Effector memory CD8-positive, alpha-beta T cell (primary cell): ENCODE results near the gene CAVIN1.
"Not testable (repeated sequence)": the region's sequence is repeated elsewhere in the genome, so short reads cannot be mapped to it uniquely, and the experiment has no call there.

Experiments
- ATAC-seq: fragments of 150-1000 bp; cut with Tn5 transposase; replicated peaks from 2 replicates; pipeline ENCODE4 v1.10.0; 2021; ENCODE audit warnings: mild to moderate bottlenecking, moderate library complexity
- DNase-seq, 3 experiments: peaks; one replicate each; pipeline ENCODE4 v3.0.0; 2021
- H3K27ac Mint-ChIP-seq, 2 donors: one replicate each; pipeline ENCODE4 v1.8.0; 2022; ENCODE audit warnings: mild to moderate bottlenecking in 2 of 2, mixed read lengths in 2 of 2, moderate library complexity in 2 of 2
- H3K27me3 Mint-ChIP-seq, 2 donors: one replicate each; pipeline ENCODE4 v1.8.0; 2022; ENCODE audit warnings: mixed read lengths in 2 of 2
- H3K36me3 Mint-ChIP-seq: one replicate; pipeline ENCODE4 v1.8.0; 2022; ENCODE audit warnings: mild to moderate bottlenecking, moderate library complexity, mixed read lengths; ENCODE audit not compliant: insufficient read depth
- H3K4me1 Mint-ChIP-seq, 2 donors: one replicate each; pipeline ENCODE4 v1.8.0; 2022; ENCODE audit warnings: low read depth in 2 of 2, mixed read lengths in 2 of 2
- H3K4me3 Mint-ChIP-seq, 2 donors: one replicate each; pipeline ENCODE4 v1.8.0; 2022; ENCODE audit warnings: mild to moderate bottlenecking in 2 of 2, mixed read lengths in 2 of 2, moderate library complexity in 2 of 2
- H3K9me3 Mint-ChIP-seq, 2 donors: one replicate each; pipeline ENCODE4 v1.8.0; 2022; ENCODE audit warnings: mixed read lengths in 2 of 2

CAVIN1 gene

GRCh38 chr17:42449838-42450237 is 26.8 kb upstream of the CAVIN1 start:
- not testable (repeated sequence) for H3K4me3 Mint-ChIP-seq, H3K9me3 Mint-ChIP-seq, DNase-seq, H3K36me3 Mint-ChIP-seq, H3K4me1 Mint-ChIP-seq, ATAC-seq
- Mint-ChIP-seq H3K27me3 (peaks cover 7 to 14% of the 10 kb centered on the region in 2 donors), H3K27ac (peak overlapping the region in 1 of 2 donors; percentile 16)

GRCh38 chr17:42449176-42449575 is 26.1 kb upstream of the CAVIN1 start:
- peaks cover 10 to 15% of the 10 kb centered on the region in 2 donors for H3K27me3 Mint-ChIP-seq

GRCh38 chr17:42442196-42442565 is 19.1 kb upstream of the CAVIN1 start:
- DNase-seq (no peak), ATAC-seq (peak; percentile 32)
- H3K4me1 Mint-ChIP-seq = peaks cover 5 to 6% of the 10 kb centered on the region in 2 donors
- H3K4me3 Mint-ChIP-seq = peak overlapping the region; percentile 21 to 51
- no peaks in the 10 kb centered on the region for H3K9me3 Mint-ChIP-seq
- peaks cover 4% of the 10 kb centered on the region for H3K36me3 Mint-ChIP-seq
- no peak overlapping the region for H3K27ac Mint-ChIP-seq
- H3K27me3 Mint-ChIP-seq = peaks cover 10 to 18% of the 10 kb centered on the region in 2 donors

More at GRCh38 chr17:42449176-42449575, 26.1 kb upstream of the CAVIN1 start:
- DNase-seq, H3K4me1 Mint-ChIP-seq, H3K36me3 Mint-ChIP-seq, H3K9me3 Mint-ChIP-seq, ATAC-seq, H3K27ac Mint-ChIP-seq, H3K4me3 Mint-ChIP-seq: not testable (repeated sequence)

- H3K36me3 Mint-ChIP-seq = peaks cover 4% of the 10 kb centered on the region
- no peak overlapping the region for H3K27ac Mint-ChIP-seq
- peaks cover 10 to 19% of the 10 kb centered on the region in 2 donors for H3K27me3 Mint-ChIP-seq
- ATAC-seq = peak; percentile 85
- peak overlapping the region; percentile 21 to 51 for H3K4me3 Mint-ChIP-seq
- no peaks in the 10 kb centered on the region for H3K9me3 Mint-ChIP-seq
- H3K4me1 Mint-ChIP-seq = peaks cover 5 to 6% of the 10 kb centered on the region in 2 donors
- no peak for DNase-seq
These were observed 18.5 kb upstream of the CAVIN1 start for GRCh38 chr17:42441371-42442195.

GRCh38 chr17:42438600-42439567 is 15.8 kb upstream of the CAVIN1 start:
- no peak for ATAC-seq
- peaks cover 0 to 18% of the 10 kb centered on the region in 2 donors for H3K27me3 Mint-ChIP-seq
- DNase-seq = peak in 2 of 3 experiments; percentile 28 to 33
- H3K36me3 Mint-ChIP-seq = no peaks in the 10 kb centered on the region
- H3K27ac Mint-ChIP-seq = no peak overlapping the region
- no peak overlapping the region for H3K4me3 Mint-ChIP-seq
- peaks cover 5 to 6% of the 10 kb centered on the region in 2 donors for H3K4me1 Mint-ChIP-seq
- no peaks in the 10 kb centered on the region for H3K9me3 Mint-ChIP-seq

GRCh38 chr17:42436391-42436790 is 13.3 kb upstream of the CAVIN1 start:
- H3K4me1 Mint-ChIP-seq = peaks cover under 1 to 2% of the 10 kb centered on the region in 2 donors
- ATAC-seq = no peak
- H3K4me3 Mint-ChIP-seq = no peak overlapping the region
- H3K27ac Mint-ChIP-seq = no peak overlapping the region
- H3K36me3 Mint-ChIP-seq = no peaks in the 10 kb centered on the region
- DNase-seq = no peak
- H3K9me3 Mint-ChIP-seq = no peaks in the 10 kb centered on the region
- peaks cover 0 to 30% of the 10 kb centered on the region in 2 donors for H3K27me3 Mint-ChIP-seq

- no peak overlapping the region for H3K4me3 Mint-ChIP-seq
- no peaks in the 10 kb centered on the region for H3K4me1 Mint-ChIP-seq
- H3K27me3 Mint-ChIP-seq = peaks cover 26 to 49% of the 10 kb centered on the region in 2 donors
- no peak for ATAC-seq
- no peaks in the 10 kb centered on the region for H3K36me3 Mint-ChIP-seq
- no peaks in the 10 kb centered on the region for H3K9me3 Mint-ChIP-seq
- no peak for DNase-seq
- H3K27ac Mint-ChIP-seq = no peak overlapping the region
These were observed 8.7 kb upstream of the CAVIN1 start for GRCh38 chr17:42431758-42432161.

- ATAC-seq (no peak), DNase-seq (no peak)
- no peaks in the 10 kb centered on the region for H3K9me3 Mint-ChIP-seq
- H3K27ac Mint-ChIP-seq = no peak overlapping the region
- no peak overlapping the region for H3K4me3 Mint-ChIP-seq
- H3K27me3 Mint-ChIP-seq = peaks cover 32 to 43% of the 10 kb centered on the region in 2 donors
- H3K36me3 Mint-ChIP-seq = no peaks in the 10 kb centered on the region
- no peaks in the 10 kb centered on the region for H3K4me1 Mint-ChIP-seq
These were observed 6.8 kb upstream of the CAVIN1 start for GRCh38 chr17:42429726-42430447.

GRCh38 chr17:42428141-42428944 is 5.3 kb upstream of the CAVIN1 start:
- ATAC-seq (peak; percentile 77), DNase-seq (peak; percentile 47 to 52 (median 47))
- H3K27ac Mint-ChIP-seq = no peak overlapping the region
- H3K9me3 Mint-ChIP-seq = no peaks in the 10 kb centered on the region
- H3K27me3 Mint-ChIP-seq = peaks cover 38 to 43% of the 10 kb centered on the region in 2 donors
- H3K4me1 Mint-ChIP-seq = no peaks in the 10 kb centered on the region
- no peaks in the 10 kb centered on the region for H3K36me3 Mint-ChIP-seq
- H3K4me3 Mint-ChIP-seq = no peak overlapping the region

GRCh38 chr17:42424991-42425610 is 2.0 kb upstream of the CAVIN1 start:
- Mint-ChIP-seq H3K27me3 (peaks cover 40 to 68% of the 10 kb centered on the region in 2 donors), H3K9me3 (no peaks in the 10 kb centered on the region), H3K4me1 (peaks cover 9 to 12% of the 10 kb centered on the region in 2 donors), H3K36me3 (no peaks in the 10 kb centered on the region), H3K4me3 (no peak overlapping the region), H3K27ac (no peak overlapping the region)
- DNase-seq (no peak), ATAC-seq (no peak)

GRCh38 chr17:42423766-42424165 is 710 bp upstream of the CAVIN1 start:
- Mint-ChIP-seq H3K9me3 (no peaks in the 10 kb centered on the region), H3K27ac (no peak overlapping the region), H3K36me3 (no peaks in the 10 kb centered on the region), H3K4me3 (peak overlapping the region in 1 of 2 donors; percentile 25), H3K4me1 (peaks cover 9 to 12% of the 10 kb centered on the region in 2 donors), H3K27me3 (peaks cover 37 to 65% of the 10 kb centered on the region in 2 donors)
- ATAC-seq (no peak), DNase-seq (no peak)

- peak in 2 of 3 experiments; percentile 17 to 20 for DNase-seq
- peak; percentile 67 for ATAC-seq
- Mint-ChIP-seq H3K27ac (no peak overlapping the region), H3K4me3 (peak overlapping the region; percentile 84), H3K4me1 (peaks cover 9 to 12% of the 10 kb centered on the region in 2 donors), H3K27me3 (peaks cover 29 to 52% of the 10 kb centered on the region in 2 donors), H3K9me3 (no peaks in the 10 kb centered on the region), H3K36me3 (no peaks in the 10 kb centered on the region)
These were observed 571 bp downstream of the CAVIN1 start for GRCh38 chr17:42422412-42422957.
